ENCODE results near the gene PGGT1B.

- TF ChIP-seq, protein P1, sequence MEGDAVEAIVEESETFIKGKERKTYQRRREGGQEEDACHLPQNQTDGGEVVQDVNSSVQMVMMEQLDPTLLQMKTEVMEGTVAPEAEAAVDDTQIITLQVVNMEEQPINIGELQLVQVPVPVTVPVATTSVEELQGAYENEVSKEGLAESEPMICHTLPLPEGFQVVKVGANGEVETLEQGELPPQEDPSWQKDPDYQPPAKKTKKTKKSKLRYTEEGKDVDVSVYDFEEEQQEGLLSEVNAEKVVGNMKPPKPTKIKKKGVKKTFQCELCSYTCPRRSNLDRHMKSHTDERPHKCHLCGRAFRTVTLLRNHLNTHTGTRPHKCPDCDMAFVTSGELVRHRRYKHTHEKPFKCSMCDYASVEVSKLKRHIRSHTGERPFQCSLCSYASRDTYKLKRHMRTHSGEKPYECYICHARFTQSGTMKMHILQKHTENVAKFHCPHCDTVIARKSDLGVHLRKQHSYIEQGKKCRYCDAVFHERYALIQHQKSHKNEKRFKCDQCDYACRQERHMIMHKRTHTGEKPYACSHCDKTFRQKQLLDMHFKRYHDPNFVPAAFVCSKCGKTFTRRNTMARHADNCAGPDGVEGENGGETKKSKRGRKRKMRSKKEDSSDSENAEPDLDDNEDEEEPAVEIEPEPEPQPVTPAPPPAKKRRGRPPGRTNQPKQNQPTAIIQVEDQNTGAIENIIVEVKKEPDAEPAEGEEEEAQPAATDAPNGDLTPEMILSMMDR (IDR thresholded peaks at IDR 0.05; ENCODE audit: insufficient read depth, low read depth, low read length): no peak
- TF ChIP-seq EZH2 (IDR thresholded peaks at IDR 0.05; ENCODE audit: insufficient read depth, low read length): no peak
These were observed 48.1 kb downstream of the PGGT1B start for GRCh38 chr5:115214541-115214940.
